GM23338 (cell line): ENCODE results near the gene AARS2. TPM values are rescaled to one million over a fixed set of nuclear protein-coding genes. Genes with fewer than 3 reads are reported as not detected.

Experiments
- ATAC-seq: fragments of 200-7000 bp; cut with Tn5 transposase; 3 replicates; pipeline ENCODE4 v1.9.1; 2020
- DNase-seq: peaks from one replicate; pipeline ENCODE4 v3.0.0-alpha.2; 2015; ENCODE audit warnings: low spot score
- H2AFZ ChIP-seq: fragments of 200-600 bp; sonication (generic); 2 replicates; pipeline ENCODE4 v1.8.0; 2016; ENCODE audit warnings: antibody characterized with exemption, mild to moderate bottlenecking, moderate library complexity
- H3F3A ChIP-seq: fragments of 200-600 bp; sonication (generic); replicated peaks from 2 replicates; pipeline ENCODE4 v1.8.0; 2017; ENCODE audit warnings: antibody characterized with exemption, mixed run types, low read depth
- H3K27ac ChIP-seq: fragments of 200-600 bp; sonication (generic); 2 replicates; pipeline ENCODE4 v1.6.1; 2016; ENCODE audit warnings: low read depth
- H3K27me3 ChIP-seq: fragments of 200-600 bp; sonication (generic); 2 replicates; pipeline ENCODE4 v1.8.0; 2016; ENCODE audit warnings: mild to moderate bottlenecking, mixed run types, moderate library complexity; ENCODE audit not compliant: insufficient read depth
- H3K36me3 ChIP-seq: fragments of 200-600 bp; sonication (generic); 2 replicates; pipeline ENCODE4 v1.8.0; 2016; ENCODE audit warnings: mild to moderate bottlenecking; ENCODE audit not compliant: insufficient read depth
- H3K4me1 ChIP-seq: fragments of 200-600 bp; sonication (generic); 2 replicates; pipeline ENCODE4 v1.8.0; 2016; ENCODE audit warnings: mild to moderate bottlenecking, moderate library complexity; ENCODE audit not compliant: insufficient read depth
- H3K4me2 ChIP-seq: fragments of 200-600 bp; sonication (generic); 2 replicates; pipeline ENCODE4 v1.7.1; 2017; ENCODE audit warnings: mixed run types
- H3K4me3 ChIP-seq: fragments of 200-600 bp; sonication (generic); 2 replicates; pipeline ENCODE4 v1.6.1; 2016; ENCODE audit warnings: mixed run types
- H3K79me2 ChIP-seq: fragments of 200-600 bp; sonication (generic); replicated peaks from 2 replicates; pipeline ENCODE4 v1.8.0; 2017; ENCODE audit warnings: mild to moderate bottlenecking; ENCODE audit not compliant: insufficient read depth
- H3K9me2 ChIP-seq: fragments of 200-600 bp; sonication (generic); 2 replicates; pipeline ENCODE4 v1.8.0; 2017; ENCODE audit not compliant: insufficient read depth
- H4K20me1 ChIP-seq: fragments of 200-600 bp; sonication (generic); replicated peaks from 2 replicates; pipeline ENCODE4 v1.8.0; 2017; ENCODE audit warnings: mild to moderate bottlenecking; ENCODE audit not compliant: insufficient read depth
- H3K27ac Mint-ChIP-seq: 2 replicates; pipeline ENCODE4 v1.8.0; 2020; ENCODE audit warnings: inconsistent platforms, mild to moderate bottlenecking, moderate library complexity, mixed read lengths
- H3K27me3 Mint-ChIP-seq: 3 replicates; pipeline ENCODE4 v1.8.0; 2022; ENCODE audit warnings: low read depth, mild to moderate bottlenecking, moderate library complexity, mixed read lengths, inconsistent platforms; ENCODE audit not compliant: insufficient read depth, poor library complexity
- H3K36me3 Mint-ChIP-seq: 3 replicates; pipeline ENCODE4 v1.8.0; 2021; ENCODE audit warnings: low read depth, mild to moderate bottlenecking, inconsistent platforms, moderate library complexity, mixed read lengths
- H3K4me1 Mint-ChIP-seq: 3 replicates; pipeline ENCODE4 v1.8.0; 2020; ENCODE audit warnings: mild to moderate bottlenecking, inconsistent platforms, mixed read lengths
- H3K4me3 Mint-ChIP-seq: 3 replicates; pipeline ENCODE4 v1.8.0; 2021; ENCODE audit warnings: moderate library complexity, mild to moderate bottlenecking, inconsistent platforms, mixed read lengths
- H3K9me3 Mint-ChIP-seq: 3 replicates; pipeline ENCODE4 v1.8.0; 2020; ENCODE audit warnings: moderate library complexity, mild to moderate bottlenecking, inconsistent platforms, mixed read lengths
- CREB1 ChIP-seq: fragments of 250-450 bp; sonication (Bioruptor Pico); IDR thresholded peaks from 2 replicates; pipeline ENCODE4 v1.5.0; 2020; ENCODE audit warnings: low read depth, mild to moderate bottlenecking, moderate library complexity
- EZH2 ChIP-seq: fragments of 200-600 bp; sonication (generic); IDR thresholded peaks from one replicate; pipeline ENCODE4 v1.8.0; 2017; ENCODE audit warnings: antibody characterized with exemption, mild to moderate bottlenecking, low read depth; ENCODE audit not compliant: unreplicated experiment
- EZH2phosphoT487 ChIP-seq: fragments of 200-600 bp; sonication (generic); IDR thresholded peaks from one replicate; pipeline ENCODE4 v1.8.1; 2018; ENCODE audit warnings: antibody characterized with exemption; ENCODE audit not compliant: unreplicated experiment
- JUNB ChIP-seq: IDR thresholded peaks from one replicate; pipeline ENCODE4 v1.6.1; 2016; ENCODE audit warnings: antibody characterized with exemption; ENCODE audit not compliant: unreplicated experiment
- NANOG ChIP-seq: IDR thresholded peaks from 2 replicates; pipeline ENCODE4 v1.6.1; 2016; ENCODE audit warnings: antibody characterized with exemption, borderline replicate concordance
- POLR2AphosphoS5 ChIP-seq: IDR thresholded peaks from 2 replicates; pipeline ENCODE4 v1.6.1; 2016; ENCODE audit warnings: antibody characterized with exemption, low read depth
- STAT1 ChIP-seq: IDR thresholded peaks from one replicate; pipeline ENCODE4 v1.6.1; 2016; ENCODE audit warnings: antibody characterized with exemption; ENCODE audit not compliant: unreplicated experiment
- ZNF114 ChIP-seq: fragments of 250-450 bp; sonication (Bioruptor Pico); IDR thresholded peaks from 2 replicates; pipeline ENCODE4 v1.5.0; 2020; ENCODE audit warnings: mild to moderate bottlenecking, moderate library complexity
- ZNF331 ChIP-seq: fragments of 250-450 bp; sonication (Bioruptor Pico); IDR thresholded peaks from 2 replicates; pipeline ENCODE4 v1.5.0; 2020; ENCODE audit warnings: low read depth, mild to moderate bottlenecking, moderate library complexity
- polyA plus RNA-seq: library from polyadenylated mRNA; unstranded; fragments of >200 nt; fragmentation: Nextera tagmentation; extraction: Ambion mirVana; gene quantifications from 2 replicates; pipeline ENCODE4 v1.2.1, GENCODE V29; 2016
- total RNA-seq: library from RNA; depleted of rRNA; stranded (reverse); fragments of >200 nt; shearing (Covaris generic); gene quantifications from 2 replicates; pipeline ENCODE4 v1.2.3, GENCODE V29; 2014
- TF ChIP-seq, protein P1 (sequence below), 2 experiments: fragments of 200-600 bp in 1 of 2; sonication (generic) in 1 of 2; conservative IDR thresholded peaks; 2 replicates each; pipeline versions ENCODE4 v1.5.1 to v1.6.1; 2016 to 2017; ENCODE audit warnings: antibody characterized with exemption in 2 of 2, low read depth in 2 of 2, mild to moderate bottlenecking in 2 of 2, moderate library complexity in 1 of 2
- TF ChIP-seq, protein P2 (sequence below): fragments of 250-450 bp; sonication (Bioruptor Pico); IDR thresholded peaks from 2 replicates; pipeline ENCODE4 v1.5.0; 2020; ENCODE audit warnings: mild to moderate bottlenecking, moderate library complexity
- TF ChIP-seq, protein P3 (sequence below): IDR thresholded peaks from 2 replicates; pipeline ENCODE4 v1.6.1; 2016; ENCODE audit warnings: antibody characterized with exemption
- TF ChIP-seq, protein P4 (sequence below): IDR thresholded peaks from one replicate; pipeline ENCODE4 v1.6.1; 2018; ENCODE audit warnings: antibody characterized with exemption; ENCODE audit not compliant: unreplicated experiment

The AARS2 gene
- total and polyA plus RNA-seq, 2 experiments from 2014 or later: 6.5 to 23.2 TPM

DNA sequence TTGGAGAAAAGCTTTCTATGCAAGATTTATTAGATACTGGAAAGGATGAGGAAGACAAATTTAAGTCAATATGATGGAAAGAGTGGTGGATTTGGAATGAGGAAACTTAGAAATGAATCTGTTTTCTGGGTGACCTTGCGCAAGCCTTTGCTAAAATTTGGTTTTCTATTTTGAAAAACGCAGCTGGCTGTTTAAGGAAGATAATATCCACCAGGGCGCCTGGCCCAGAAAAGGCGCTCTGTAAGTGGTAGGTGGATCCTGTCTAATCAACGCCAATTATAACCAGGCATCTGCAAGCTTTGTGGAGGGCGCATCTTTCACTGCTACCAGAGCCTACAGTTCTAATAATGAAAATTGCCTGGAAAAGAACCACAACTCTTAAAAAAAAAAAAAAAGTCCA, 28.9 kb upstream of the AARS2 start:
- Histone ChIP-seq H3K4me2 (peak overlapping the region; percentile 69), H3K79me2 (no peaks in the 10 kb centered on the region), H3K36me3 (no peaks in the 10 kb centered on the region), H3F3A (no peaks in the 10 kb centered on the region), H3K27me3 (peaks cover 23% of the 10 kb centered on the region), H2AFZ (peak overlapping the region; percentile 76), H4K20me1 (no peaks in the 10 kb centered on the region), H3K4me1 (0 out of 2 replicates have a peak, but pooled peaks cover 6% of the 10 kb centered on the region), H3K27ac (no peak overlapping the region), H3K4me3 (peak overlapping the region; percentile 45), H3K9me2 (no peaks in the 10 kb centered on the region)
- Mint-ChIP-seq H3K27me3 (peaks cover 10% of the 10 kb centered on the region), H3K4me1 (peaks cover 9% of the 10 kb centered on the region), H3K9me3 (no peaks in the 10 kb centered on the region), H3K4me3 (peak overlapping the region; percentile 6; the same call in 2 of the 3 replicates), H3K27ac (no peak overlapping the region), H3K36me3 (no peaks in the 10 kb centered on the region)
- no peak for DNase-seq
- TF ChIP-seq, protein P1, sequence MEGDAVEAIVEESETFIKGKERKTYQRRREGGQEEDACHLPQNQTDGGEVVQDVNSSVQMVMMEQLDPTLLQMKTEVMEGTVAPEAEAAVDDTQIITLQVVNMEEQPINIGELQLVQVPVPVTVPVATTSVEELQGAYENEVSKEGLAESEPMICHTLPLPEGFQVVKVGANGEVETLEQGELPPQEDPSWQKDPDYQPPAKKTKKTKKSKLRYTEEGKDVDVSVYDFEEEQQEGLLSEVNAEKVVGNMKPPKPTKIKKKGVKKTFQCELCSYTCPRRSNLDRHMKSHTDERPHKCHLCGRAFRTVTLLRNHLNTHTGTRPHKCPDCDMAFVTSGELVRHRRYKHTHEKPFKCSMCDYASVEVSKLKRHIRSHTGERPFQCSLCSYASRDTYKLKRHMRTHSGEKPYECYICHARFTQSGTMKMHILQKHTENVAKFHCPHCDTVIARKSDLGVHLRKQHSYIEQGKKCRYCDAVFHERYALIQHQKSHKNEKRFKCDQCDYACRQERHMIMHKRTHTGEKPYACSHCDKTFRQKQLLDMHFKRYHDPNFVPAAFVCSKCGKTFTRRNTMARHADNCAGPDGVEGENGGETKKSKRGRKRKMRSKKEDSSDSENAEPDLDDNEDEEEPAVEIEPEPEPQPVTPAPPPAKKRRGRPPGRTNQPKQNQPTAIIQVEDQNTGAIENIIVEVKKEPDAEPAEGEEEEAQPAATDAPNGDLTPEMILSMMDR (conservative IDR thresholded peaks at IDR 0.05; ENCODE audit: low read depth in 2 of 2): no peak
- no peak for TF ChIP-seq ZNF331 (CRISPR knock-in tag)
- TF ChIP-seq EZH2: no peak
- TF ChIP-seq, protein P2, sequence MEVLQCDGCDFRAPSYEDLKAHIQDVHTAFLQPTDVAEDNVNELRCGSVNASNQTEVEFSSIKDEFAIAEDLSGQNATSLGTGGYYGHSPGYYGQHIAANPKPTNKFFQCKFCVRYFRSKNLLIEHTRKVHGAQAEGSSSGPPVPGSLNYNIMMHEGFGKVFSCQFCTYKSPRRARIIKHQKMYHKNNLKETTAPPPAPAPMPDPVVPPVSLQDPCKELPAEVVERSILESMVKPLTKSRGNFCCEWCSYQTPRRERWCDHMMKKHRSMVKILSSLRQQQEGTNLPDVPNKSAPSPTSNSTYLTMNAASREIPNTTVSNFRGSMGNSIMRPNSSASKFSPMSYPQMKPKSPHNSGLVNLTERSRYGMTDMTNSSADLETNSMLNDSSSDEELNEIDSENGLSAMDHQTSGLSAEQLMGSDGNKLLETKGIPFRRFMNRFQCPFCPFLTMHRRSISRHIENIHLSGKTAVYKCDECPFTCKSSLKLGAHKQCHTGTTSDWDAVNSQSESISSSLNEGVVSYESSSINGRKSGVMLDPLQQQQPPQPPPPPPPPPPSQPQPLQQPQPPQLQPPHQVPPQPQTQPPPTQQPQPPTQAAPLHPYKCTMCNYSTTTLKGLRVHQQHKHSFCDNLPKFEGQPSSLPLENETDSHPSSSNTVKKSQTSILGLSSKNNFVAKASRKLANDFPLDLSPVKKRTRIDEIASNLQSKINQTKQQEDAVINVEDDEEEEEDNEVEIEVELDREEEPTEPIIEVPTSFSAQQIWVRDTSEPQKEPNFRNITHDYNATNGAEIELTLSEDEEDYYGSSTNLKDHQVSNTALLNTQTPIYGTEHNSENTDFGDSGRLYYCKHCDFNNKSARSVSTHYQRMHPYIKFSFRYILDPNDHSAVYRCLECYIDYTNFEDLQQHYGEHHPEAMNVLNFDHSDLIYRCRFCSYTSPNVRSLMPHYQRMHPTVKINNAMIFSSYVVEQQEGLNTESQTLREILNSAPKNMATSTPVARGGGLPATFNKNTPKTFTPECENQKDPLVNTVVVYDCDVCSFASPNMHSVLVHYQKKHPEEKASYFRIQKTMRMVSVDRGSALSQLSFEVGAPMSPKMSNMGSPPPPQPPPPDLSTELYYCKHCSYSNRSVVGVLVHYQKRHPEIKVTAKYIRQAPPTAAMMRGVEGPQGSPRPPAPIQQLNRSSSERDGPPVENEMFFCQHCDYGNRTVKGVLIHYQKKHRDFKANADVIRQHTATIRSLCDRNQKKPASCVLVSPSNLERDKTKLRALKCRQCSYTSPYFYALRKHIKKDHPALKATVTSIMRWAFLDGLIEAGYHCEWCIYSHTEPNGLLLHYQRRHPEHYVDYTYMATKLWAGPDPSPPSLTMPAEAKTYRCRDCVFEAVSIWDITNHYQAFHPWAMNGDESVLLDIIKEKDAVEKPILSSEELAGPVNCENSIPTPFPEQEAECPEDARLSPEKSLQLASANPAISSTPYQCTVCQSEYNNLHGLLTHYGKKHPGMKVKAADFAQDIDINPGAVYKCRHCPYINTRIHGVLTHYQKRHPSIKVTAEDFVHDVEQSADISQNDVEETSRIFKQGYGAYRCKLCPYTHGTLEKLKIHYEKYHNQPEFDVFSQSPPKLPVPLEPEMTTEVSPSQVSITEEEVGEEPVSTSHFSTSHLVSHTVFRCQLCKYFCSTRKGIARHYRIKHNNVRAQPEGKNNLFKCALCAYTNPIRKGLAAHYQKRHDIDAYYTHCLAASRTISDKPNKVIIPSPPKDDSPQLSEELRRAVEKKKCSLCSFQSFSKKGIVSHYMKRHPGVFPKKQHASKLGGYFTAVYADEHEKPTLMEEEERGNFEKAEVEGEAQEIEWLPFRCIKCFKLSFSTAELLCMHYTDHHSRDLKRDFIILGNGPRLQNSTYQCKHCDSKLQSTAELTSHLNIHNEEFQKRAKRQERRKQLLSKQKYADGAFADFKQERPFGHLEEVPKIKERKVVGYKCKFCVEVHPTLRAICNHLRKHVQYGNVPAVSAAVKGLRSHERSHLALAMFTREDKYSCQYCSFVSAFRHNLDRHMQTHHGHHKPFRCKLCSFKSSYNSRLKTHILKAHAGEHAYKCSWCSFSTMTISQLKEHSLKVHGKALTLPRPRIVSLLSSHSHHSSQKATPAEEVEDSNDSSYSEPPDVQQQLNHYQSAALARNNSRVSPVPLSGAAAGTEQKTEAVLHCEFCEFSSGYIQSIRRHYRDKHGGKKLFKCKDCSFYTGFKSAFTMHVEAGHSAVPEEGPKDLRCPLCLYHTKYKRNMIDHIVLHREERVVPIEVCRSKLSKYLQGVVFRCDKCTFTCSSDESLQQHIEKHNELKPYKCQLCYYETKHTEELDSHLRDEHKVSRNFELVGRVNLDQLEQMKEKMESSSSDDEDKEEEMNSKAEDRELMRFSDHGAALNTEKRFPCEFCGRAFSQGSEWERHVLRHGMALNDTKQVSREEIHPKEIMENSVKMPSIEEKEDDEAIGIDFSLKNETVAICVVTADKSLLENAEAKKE (CRISPR knock-in tag): no peak
- no peak for TF ChIP-seq CREB1 (CRISPR knock-in tag)
- no peak for TF ChIP-seq NANOG
- no peak for TF ChIP-seq POLR2AphosphoS5
- TF ChIP-seq STAT1: no peak
- TF ChIP-seq, protein P3, sequence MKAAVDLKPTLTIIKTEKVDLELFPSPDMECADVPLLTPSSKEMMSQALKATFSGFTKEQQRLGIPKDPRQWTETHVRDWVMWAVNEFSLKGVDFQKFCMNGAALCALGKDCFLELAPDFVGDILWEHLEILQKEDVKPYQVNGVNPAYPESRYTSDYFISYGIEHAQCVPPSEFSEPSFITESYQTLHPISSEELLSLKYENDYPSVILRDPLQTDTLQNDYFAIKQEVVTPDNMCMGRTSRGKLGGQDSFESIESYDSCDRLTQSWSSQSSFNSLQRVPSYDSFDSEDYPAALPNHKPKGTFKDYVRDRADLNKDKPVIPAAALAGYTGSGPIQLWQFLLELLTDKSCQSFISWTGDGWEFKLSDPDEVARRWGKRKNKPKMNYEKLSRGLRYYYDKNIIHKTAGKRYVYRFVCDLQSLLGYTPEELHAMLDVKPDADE: no peak
- TF ChIP-seq, protein P4, sequence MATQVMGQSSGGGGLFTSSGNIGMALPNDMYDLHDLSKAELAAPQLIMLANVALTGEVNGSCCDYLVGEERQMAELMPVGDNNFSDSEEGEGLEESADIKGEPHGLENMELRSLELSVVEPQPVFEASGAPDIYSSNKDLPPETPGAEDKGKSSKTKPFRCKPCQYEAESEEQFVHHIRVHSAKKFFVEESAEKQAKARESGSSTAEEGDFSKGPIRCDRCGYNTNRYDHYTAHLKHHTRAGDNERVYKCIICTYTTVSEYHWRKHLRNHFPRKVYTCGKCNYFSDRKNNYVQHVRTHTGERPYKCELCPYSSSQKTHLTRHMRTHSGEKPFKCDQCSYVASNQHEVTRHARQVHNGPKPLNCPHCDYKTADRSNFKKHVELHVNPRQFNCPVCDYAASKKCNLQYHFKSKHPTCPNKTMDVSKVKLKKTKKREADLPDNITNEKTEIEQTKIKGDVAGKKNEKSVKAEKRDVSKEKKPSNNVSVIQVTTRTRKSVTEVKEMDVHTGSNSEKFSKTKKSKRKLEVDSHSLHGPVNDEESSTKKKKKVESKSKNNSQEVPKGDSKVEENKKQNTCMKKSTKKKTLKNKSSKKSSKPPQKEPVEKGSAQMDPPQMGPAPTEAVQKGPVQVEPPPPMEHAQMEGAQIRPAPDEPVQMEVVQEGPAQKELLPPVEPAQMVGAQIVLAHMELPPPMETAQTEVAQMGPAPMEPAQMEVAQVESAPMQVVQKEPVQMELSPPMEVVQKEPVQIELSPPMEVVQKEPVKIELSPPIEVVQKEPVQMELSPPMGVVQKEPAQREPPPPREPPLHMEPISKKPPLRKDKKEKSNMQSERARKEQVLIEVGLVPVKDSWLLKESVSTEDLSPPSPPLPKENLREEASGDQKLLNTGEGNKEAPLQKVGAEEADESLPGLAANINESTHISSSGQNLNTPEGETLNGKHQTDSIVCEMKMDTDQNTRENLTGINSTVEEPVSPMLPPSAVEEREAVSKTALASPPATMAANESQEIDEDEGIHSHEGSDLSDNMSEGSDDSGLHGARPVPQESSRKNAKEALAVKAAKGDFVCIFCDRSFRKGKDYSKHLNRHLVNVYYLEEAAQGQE: no peak
- no peak for TF ChIP-seq ZNF114
- TF ChIP-seq EZH2phosphoT487: no peak
- no peak for TF ChIP-seq JUNB
- no peak; the same call in 2 of the 3 replicates for ATAC-seq
